Hepatocyte (in vitro differentiated cells): ENCODE measurements around the gene GAGE10. TPM values are rescaled to one million over a fixed set of nuclear protein-coding genes. Genes with fewer than 3 reads are reported as not detected.

ENCODE experiments used
- DNase-seq: peaks from one replicate; pipeline ENCODE4 v3.0.0-alpha.2; 2016; ENCODE audit warnings: low spot score
- H2AFZ ChIP-seq: fragments of 200-600 bp; sonication (generic); 2 replicates; pipeline ENCODE4 v1.6.0; 2016; ENCODE audit warnings: antibody characterized with exemption, mild to moderate bottlenecking
- H3K27ac ChIP-seq: fragments of 200-600 bp; sonication (generic); 2 replicates; pipeline ENCODE4 v1.5.1; 2016; ENCODE audit warnings: mild to moderate bottlenecking
- H3K27me3 ChIP-seq: fragments of 200-600 bp; sonication (generic); 2 replicates; pipeline ENCODE4 v1.6.1; 2016
- H3K36me3 ChIP-seq: fragments of 200-600 bp; sonication (generic); replicated peaks from 2 replicates; pipeline ENCODE4 v1.5.1; 2016; ENCODE audit warnings: low read depth; ENCODE audit not compliant: insufficient read depth
- H3K4me1 ChIP-seq: fragments of 200-600 bp; sonication (generic); 2 replicates; pipeline ENCODE4 v1.5.1; 2016; ENCODE audit warnings: mild to moderate bottlenecking, moderate library complexity; ENCODE audit not compliant: insufficient read depth
- H3K4me2 ChIP-seq: fragments of 200-600 bp; sonication (generic); 2 replicates; pipeline ENCODE4 v1.6.0; 2016
- H3K4me3 ChIP-seq: fragments of 200-600 bp; sonication (generic); 2 replicates; pipeline ENCODE4 v1.5.1; 2016; ENCODE audit warnings: mild to moderate bottlenecking
- H3K79me2 ChIP-seq: fragments of 200-600 bp; sonication (generic); 2 replicates; pipeline ENCODE4 v1.6.0; 2017; ENCODE audit warnings: mild to moderate bottlenecking
- H3K9me2 ChIP-seq: fragments of 200-600 bp; sonication (generic); replicated peaks from 2 replicates; pipeline ENCODE4 v1.6.0; 2017; ENCODE audit warnings: mild to moderate bottlenecking; ENCODE audit not compliant: insufficient read depth
- H3K9me3 ChIP-seq: fragments of 200-600 bp; sonication (generic); 2 replicates; pipeline ENCODE4 v1.5.1; 2016; ENCODE audit warnings: low read depth, mild to moderate bottlenecking
- H4K20me1 ChIP-seq: fragments of 200-600 bp; sonication (generic); 2 replicates; pipeline ENCODE4 v1.6.0; 2016; ENCODE audit warnings: mild to moderate bottlenecking; ENCODE audit not compliant: insufficient read depth, poor library complexity, severe bottlenecking
- EZH2 ChIP-seq: fragments of 200-600 bp; sonication (generic); IDR thresholded peaks from 2 replicates; pipeline ENCODE4 v1.6.1; 2016; ENCODE audit warnings: antibody characterized with exemption, mild to moderate bottlenecking, borderline replicate concordance
- EZH2phosphoT487 ChIP-seq: fragments of 200-600 bp; sonication (generic); IDR thresholded peaks from one replicate; pipeline ENCODE4 v1.6.1; 2018; ENCODE audit warnings: antibody characterized with exemption, mild to moderate bottlenecking, low read depth, moderate library complexity; ENCODE audit not compliant: unreplicated experiment, severe bottlenecking
- WGBS: methylation state at CpG from one replicate; pipeline ENCODE4 v1.1.6; 2016; ENCODE audit warnings: low lambda C conversion rate; ENCODE audit errors: missing lambda C conversion rate; 5-methylcytosine and 5-hydroxymethylcytosine counted together
- polyA plus RNA-seq: library from polyadenylated mRNA; unstranded; fragments of >200 nt; fragmentation: Nextera tagmentation; extraction: Ambion mirVana; gene quantifications from 2 replicates; pipeline ENCODE4 v1.2.1, GENCODE V29; 2016
- total RNA-seq: library from RNA; depleted of rRNA; stranded (reverse); fragments of >200 nt; gene quantifications from 2 replicates; pipeline ENCODE4 v1.2.3, GENCODE V29; 2014
- TF ChIP-seq, protein P1 (sequence below): fragments of 200-600 bp; sonication (generic); IDR thresholded peaks from 2 replicates; pipeline ENCODE4 v1.5.1; 2016; ENCODE audit warnings: antibody characterized with exemption, mild to moderate bottlenecking; ENCODE audit not compliant: poor library complexity

The GAGE10 gene
- total and polyA plus RNA-seq, 2 experiments from 2014 or later, result not detected

DNA sequence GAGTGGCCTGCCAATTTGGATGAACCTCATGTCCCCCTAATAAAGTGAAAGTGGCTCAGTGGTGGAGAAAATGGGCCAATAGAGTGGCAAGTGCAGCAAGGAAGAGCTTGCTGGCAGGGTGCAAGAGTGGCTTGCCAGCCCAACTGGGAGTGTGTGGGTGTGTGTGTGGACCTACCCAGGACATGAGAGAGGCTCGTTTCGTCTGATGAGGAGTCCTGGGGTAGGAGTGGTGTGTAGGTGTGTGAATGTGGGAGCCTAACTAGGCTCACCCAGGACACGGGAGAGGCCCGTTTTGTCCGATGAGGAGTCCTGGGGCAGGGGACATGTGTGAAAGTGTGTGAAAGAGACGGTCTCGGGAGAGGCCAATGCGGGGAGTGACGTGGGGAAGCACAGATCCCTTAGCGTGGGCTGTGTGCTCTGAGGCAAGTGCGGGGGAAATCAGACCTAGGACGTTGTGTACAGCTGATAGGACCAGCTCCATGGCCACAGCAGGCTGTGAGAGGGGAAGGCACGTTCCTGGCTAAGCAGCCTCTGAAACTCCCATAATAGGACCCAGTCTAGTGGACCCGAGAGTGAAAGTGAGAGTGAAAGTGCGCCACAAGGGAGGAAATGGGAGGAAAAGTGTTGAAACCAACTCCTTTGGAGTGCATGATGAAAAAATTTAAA, 5.3 kb downstream of the GAGE10 start:
- peak overlapping the region; percentile 72 for H3K4me2 ChIP-seq
- 73% methylated on average over 15 of the region's 15 CpGs for WGBS
- H3K27me3 ChIP-seq, result no peaks in the 10 kb centered on the region
- no peaks in the 10 kb centered on the region for H3K79me2 ChIP-seq
- H4K20me1 ChIP-seq, result no peaks in the 10 kb centered on the region
- H3K36me3 ChIP-seq, result no peaks in the 10 kb centered on the region
- H2AFZ ChIP-seq, result peak overlapping the region; percentile 59
- no peak for DNase-seq
- no peaks in the 10 kb centered on the region for H3K9me2 ChIP-seq
- no peak overlapping the region for H3K4me3 ChIP-seq
- TF ChIP-seq EZH2, result no peak
- no peaks in the 10 kb centered on the region for H3K9me3 ChIP-seq
- peak overlapping the region; percentile 71 for H3K27ac ChIP-seq
- peaks cover 7% of the 10 kb centered on the region for H3K4me1 ChIP-seq

- TF ChIP-seq EZH2phosphoT487 (no peak), EZH2 (no peak)
- TF ChIP-seq, protein P1, sequence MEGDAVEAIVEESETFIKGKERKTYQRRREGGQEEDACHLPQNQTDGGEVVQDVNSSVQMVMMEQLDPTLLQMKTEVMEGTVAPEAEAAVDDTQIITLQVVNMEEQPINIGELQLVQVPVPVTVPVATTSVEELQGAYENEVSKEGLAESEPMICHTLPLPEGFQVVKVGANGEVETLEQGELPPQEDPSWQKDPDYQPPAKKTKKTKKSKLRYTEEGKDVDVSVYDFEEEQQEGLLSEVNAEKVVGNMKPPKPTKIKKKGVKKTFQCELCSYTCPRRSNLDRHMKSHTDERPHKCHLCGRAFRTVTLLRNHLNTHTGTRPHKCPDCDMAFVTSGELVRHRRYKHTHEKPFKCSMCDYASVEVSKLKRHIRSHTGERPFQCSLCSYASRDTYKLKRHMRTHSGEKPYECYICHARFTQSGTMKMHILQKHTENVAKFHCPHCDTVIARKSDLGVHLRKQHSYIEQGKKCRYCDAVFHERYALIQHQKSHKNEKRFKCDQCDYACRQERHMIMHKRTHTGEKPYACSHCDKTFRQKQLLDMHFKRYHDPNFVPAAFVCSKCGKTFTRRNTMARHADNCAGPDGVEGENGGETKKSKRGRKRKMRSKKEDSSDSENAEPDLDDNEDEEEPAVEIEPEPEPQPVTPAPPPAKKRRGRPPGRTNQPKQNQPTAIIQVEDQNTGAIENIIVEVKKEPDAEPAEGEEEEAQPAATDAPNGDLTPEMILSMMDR, result no peak
- Histone ChIP-seq H3K9me2 (no peaks in the 10 kb centered on the region), H3K79me2 (no peaks in the 10 kb centered on the region), H3K27ac (peak overlapping the region; percentile 71), H2AFZ (peak overlapping the region; percentile 59), H3K4me1 (peaks cover 7% of the 10 kb centered on the region), H3K9me3 (no peaks in the 10 kb centered on the region), H3K27me3 (no peaks in the 10 kb centered on the region), H3K4me3 (no peak overlapping the region), H3K4me2 (peak overlapping the region; percentile 72), H3K36me3 (no peaks in the 10 kb centered on the region), H4K20me1 (no peaks in the 10 kb centered on the region)
- WGBS, result 50% methylated on average over 8 of the region's 8 CpGs
- DNase-seq, result peak; percentile 22
These were observed 6.0 kb downstream of the GAGE10 start for GRCh38 chrX:49309401-49309981.

DNA sequence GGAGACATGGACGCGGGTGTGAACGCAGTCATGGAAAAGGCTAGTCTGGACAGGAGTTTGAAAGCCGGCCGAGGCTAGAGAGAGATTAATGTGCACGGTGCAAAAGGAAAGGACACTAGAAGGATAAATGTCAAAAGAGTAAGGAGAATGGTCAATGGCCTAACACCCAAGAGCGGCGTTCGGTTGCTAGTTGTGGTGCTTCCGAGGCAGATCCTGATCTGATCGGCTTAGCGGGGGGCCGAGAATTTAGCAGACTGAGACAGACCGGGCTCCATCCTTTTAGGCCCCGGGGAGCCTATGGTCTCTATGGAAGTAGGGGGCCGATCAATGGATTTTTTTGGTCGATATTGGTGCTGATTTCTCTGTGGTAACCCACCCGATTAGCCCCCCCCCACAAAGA, 6.9 kb downstream of the GAGE10 start:
- Histone ChIP-seq H4K20me1 (no peaks in the 10 kb centered on the region), H3K27ac (peak overlapping the region; percentile 71), H2AFZ (peak overlapping the region; percentile 59), H3K4me1 (peaks cover 7% of the 10 kb centered on the region), H3K36me3 (no peaks in the 10 kb centered on the region), H3K4me2 (peak overlapping the region; percentile 72), H3K27me3 (no peaks in the 10 kb centered on the region), H3K79me2 (no peaks in the 10 kb centered on the region), H3K4me3 (no peak overlapping the region), H3K9me2 (no peaks in the 10 kb centered on the region), H3K9me3 (no peaks in the 10 kb centered on the region)
- WGBS, result 57% methylated on average over 17 of the region's 18 CpGs
- TF ChIP-seq EZH2phosphoT487, result no peak
- DNase-seq, result no peak

DNA sequence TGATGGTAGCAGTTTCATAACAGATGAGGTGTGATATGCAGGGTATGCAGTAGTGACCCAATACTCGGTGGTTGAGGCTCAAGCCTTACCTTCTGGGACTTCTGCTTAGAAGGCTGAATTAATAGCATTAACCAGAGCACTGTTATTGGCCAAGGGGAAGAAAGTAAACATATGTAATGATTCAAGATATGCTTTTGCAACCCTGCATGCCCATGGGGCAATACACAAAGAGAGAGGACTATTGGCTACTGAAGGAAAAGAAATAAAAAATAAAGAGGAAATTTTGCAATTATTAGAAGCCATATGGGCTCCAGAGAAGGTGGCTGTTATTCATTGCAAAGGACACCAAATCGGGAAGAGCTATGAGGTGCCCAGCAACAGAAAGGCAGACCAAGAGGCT, 8.7 kb downstream of the GAGE10 start:
- Histone ChIP-seq H3K4me1 (peaks cover 7% of the 10 kb centered on the region), H3K9me2 (no peaks in the 10 kb centered on the region), H3K27me3 (no peaks in the 10 kb centered on the region), H3K4me3 (no peak overlapping the region), H3K79me2 (no peaks in the 10 kb centered on the region), H2AFZ (no peak overlapping the region), H3K4me2 (no peak overlapping the region), H4K20me1 (no peaks in the 10 kb centered on the region), H3K36me3 (no peaks in the 10 kb centered on the region), H3K9me3 (no peaks in the 10 kb centered on the region), H3K27ac (no peak overlapping the region)
- DNase-seq, result no peak
- 79% methylated on average over 2 of the region's 2 CpGs for WGBS
- TF ChIP-seq EZH2phosphoT487 (no peak), EZH2 (no peak)
- TF ChIP-seq, protein P1, result no peak
